NCI-H1694 (cell line): ENCODE results near the gene OTOP2.
"Not testable (repeated sequence)": the region's sequence is repeated elsewhere in the genome, so short reads cannot be mapped to it uniquely, and the experiment has no call there.

Experiments
- DNase-seq: peaks from one replicate; lab custom pipeline; 2025; lab: John Stamatoyannopoulos, UW

Gene OTOP2

DNA sequence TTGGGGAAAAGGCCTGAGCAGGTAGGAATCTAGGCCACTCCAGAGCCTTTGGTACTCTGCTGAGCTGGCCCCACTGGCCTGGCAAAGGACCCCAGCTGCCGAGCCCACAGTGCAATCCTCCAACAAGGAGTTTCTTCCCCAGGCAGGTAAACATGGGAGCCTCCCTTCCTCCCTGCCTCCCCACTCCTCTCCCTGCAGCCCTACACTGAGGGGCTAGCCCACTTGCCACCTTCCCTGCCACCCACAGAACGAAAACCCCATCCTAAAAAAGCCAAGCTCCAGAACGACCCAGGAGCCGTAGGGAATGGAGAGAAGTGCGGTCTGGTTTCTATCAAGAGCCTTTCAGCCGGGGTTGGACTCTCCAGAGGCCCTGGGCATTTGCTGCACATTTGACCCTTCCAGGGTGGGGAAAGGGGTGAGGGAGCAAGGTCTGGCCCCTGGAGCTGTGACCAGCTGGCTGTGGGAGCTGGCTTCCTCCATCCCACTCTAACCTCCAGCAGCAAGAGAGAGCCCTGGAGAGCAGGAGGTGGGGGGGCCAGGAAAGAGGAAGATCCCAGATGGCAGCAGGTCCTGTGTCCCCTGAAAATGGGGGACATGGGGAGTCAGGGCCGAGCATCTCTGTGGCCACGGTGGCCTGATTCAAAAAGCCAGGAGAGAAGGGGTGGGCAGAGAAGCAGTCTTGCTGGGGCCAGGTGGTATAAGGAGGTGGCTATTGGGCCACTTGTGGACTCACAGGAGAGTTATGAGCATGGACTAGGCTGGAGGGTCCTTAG is 47.2 kb downstream of the OTOP2 start:
- DNase-seq = no peak

GRCh38 chr17:74971842-74972106 is 47.7 kb downstream of the OTOP2 start:
- DNase-seq = no peak

DNA sequence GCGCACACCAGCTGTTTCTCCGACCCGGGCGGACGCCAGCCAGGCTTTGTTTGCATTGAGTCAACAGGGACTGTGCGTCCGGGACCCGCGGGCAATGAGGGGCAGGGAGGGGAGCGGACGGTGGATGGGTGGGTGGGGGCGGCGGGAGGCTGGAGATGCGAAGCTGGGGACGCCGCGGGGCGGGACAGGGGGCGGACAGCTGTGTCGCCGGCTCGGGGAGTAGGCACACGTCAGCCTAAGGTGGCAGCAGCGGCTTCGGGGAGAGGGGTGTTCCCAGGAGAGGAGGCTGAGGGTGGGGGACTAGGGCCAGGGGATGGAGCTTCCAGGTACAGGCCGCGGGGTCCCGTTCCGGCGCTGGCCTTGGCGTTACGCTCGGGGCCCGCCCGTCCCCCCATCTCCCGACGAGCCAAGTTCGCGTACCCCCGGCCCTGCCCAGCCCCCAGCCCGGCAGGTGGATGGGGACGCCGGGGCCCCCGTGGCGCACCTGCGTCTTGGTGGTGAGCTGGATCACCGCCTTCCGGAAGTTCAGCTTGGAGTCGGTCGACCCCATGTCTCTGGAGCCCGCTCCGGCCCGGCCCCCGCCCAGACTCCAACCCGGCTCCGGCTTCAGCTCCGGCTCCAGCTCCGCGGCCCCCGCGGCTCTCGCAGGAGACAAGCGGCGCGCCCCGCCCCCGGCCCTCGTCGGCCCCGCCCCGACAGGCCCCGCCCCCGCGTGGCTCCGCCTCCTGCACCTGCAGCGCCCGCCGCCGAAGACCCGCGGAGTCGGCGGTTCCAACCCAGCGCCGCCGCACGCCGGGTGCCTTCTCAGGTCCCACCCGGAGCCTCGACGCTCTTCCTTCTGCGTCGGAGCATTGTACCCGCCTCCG is 48.3 kb downstream of the OTOP2 start, which contains the start of gene HID1:
Gene HID1 (minus strand): TSS at position 653 of the 866 bp plus-strand sequence. CDS start 103 bp downstream, at position 550.
- DNase-seq = no peak

DNA sequence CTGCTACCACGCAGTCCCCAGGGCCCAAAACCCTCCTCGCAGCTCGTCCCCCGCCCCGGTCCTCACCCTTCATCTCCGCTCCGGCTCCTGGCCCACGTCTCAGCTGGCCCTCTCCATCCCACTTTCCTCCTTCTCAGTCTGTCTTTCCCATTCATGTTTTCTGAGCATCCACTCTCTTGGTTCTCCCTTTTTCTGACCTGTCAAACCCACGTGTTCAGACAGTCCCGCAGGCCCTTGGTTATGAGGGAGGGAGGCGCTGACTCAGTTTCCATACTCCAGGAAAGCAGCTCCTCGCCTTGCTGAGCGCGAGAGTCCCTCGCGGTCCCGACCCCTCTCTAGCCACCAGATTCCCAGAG is 48.9 kb downstream of the OTOP2 start:
- DNase-seq = no peak

DNA sequence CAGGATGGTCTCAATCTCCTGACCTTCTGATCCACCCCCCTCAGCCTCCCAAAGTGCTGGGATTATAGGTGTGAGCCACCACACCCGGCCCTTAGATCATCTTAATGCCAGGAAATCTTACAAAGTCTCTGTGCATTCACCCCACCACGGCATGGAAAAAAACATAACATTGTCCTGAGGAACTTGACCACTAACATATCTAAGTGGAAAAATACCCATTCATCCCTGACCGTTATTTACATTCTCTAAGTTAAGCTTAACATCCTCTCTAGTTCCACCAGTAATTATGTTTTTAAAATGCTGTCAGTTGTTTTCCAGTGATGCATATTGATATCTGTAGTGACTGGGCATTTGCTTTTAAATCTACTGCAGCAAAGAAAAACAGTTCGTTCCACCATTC is 51.9 kb downstream of the OTOP2 start:
- DNase-seq = no peak

GRCh38 chr17:74977802-74978201 is 53.7 kb downstream of the OTOP2 start:
- DNase-seq = no peak

DNA sequence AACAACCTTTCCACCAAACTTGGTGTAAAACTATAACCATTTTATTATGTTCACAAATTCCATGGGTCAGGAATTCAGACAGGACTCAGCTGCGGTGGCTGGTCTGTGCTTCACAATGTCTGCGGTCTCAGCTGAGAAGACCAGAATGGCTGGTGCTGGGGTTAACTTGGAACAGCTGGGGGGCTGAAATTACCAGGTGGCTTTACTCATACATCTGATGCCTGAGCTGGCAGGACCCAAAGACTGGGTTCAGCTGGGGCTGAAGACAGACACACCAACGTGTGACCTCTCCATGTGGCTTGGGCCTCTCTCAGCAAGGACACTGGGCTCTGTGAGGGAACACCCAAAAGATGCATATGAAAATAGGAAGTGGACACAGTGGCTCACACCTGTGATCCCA is 54.2 kb downstream of the OTOP2 start:
- no peak for DNase-seq

DNA sequence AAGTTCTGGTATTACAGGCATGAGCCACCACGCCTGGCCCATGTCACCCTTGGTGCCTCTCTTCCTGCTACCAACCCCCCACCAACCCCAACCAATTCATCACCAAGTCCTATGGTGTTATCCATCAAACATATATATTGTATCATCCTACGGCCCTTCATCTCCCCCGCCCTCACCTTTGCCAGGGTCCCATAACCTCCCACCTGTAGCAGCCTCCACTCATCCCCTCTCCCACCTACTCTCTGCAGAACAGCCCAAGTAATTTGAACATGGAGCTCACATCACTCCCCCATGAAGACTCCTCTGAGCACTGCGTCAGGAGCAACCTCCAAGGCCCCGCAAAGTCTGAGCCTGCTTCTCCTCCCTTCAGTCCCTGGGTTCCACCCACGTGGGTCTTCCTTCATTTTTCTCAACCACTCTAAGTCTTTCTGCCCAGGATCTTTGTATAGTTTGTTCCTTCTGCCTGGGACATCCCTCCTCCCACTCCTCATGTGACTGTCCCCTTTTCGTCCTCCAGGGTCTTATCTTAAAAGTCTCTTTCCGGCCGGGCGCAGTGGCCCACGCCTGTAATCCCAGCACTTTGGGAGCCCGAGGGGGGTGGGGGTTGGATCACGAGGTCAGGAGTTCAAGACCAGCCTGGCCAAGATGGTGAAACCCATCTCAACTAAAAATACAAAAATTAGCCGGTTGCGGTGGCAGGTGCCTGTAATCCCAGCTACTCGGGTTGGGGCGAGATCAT is 55.5 kb downstream of the OTOP2 start:
- DNase-seq = no peak

DNA sequence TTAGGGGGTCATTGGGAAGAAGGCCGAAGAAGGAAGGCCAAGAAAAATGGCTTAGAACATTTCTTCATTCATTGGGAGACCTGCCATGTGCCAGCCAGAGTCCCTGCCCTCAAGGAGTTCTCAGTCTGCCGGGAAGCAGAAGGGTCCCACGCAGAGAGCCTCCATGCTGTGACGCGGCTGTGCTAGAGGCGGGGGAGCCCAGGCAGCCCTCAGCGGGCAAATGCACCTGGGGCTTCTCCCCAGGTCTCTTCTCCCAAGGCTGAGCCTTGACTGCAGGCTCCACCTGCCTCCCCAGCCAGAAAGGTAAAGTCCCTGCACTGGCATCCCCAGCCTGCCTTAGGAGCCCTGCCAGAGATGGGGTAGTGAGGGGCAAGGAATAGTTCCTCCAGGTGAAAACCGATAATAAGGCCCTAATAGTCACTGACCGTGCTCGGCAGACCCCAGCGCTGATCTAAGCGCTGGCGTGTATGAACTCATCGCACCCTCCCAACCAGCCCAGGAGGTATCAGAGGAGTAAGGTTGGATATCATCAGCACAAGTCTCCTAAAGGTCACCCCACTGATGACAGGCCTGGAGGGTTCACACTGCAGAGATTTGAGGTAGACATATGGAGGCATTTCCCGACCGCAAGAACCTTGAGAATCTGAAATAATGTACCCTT is 57.4 kb downstream of the OTOP2 start:
- no peak for DNase-seq

DNA sequence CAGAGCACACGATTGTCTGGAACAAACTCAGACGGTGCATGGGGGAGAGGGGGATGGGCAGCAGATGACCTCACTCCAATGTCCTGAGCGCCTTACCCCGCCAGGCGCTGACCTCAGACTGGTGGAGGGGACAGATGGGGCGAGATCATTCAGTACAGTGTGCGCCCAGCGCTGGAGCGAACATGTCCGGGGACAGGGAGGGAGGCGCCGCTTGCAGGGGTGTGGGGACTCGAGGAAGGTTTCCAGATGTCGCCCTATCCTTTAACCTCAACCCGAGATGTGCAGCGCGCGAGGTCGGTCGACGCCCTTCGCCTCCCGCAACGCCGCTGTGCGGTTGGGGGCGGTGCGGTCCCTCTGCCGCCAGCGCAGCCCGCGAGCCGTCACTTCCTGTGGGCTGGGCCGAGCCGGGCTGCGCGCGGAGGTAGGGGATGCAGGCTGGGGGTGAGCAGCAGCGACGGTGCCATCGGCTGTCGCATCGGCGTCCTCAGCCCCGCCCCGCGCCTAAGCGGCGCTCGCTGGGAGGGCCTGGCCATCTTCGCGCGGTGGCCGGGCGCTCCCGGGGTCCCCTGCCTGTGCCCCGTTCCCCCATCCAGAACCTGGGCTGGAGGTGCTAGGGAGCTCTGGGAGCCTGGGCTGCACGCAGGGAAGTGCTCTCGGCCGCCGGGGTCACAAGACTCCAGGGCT is 58.0 kb downstream of the OTOP2 start:
- peak; percentile 49 for DNase-seq

DNA sequence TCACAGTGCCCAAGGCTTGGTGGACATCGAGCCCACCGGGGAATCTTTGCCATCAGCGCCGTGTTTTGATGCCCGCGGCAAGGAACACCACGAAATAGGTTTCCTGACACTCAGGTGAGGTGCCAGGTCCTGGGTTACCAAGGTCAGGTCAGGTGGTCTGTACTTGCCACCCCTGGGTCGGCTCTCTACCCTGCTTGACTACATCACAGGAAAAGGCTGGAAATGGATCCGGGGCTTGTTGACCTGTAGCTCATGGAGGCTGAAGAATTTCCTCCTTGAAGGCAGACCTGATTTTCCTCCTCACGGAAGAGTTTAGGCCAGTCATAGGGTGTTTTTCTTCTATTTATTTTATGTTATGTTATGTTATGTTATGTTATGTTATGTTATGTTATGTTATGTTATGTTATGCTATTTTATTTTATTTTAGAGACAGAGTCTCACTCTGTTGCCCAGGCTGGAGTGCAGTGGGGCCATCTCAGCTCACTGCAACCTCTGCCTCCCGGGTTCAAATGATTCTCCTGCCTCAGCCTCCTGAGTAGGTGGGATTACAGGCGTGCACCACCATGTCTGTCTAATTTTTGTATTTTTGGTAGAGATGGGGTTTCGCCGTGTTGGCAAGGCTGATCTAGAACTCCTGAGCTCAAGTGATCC is 58.7 kb downstream of the OTOP2 start:
- not testable (repeated sequence) for DNase-seq
